H1 (cell line): Measurements from ENCODE around the gene NDUFA1. TPM values are rescaled to one million over a fixed set of nuclear protein-coding genes. Genes with fewer than 3 reads are reported as not detected.

Source experiments
- BACH1 ChIP-seq: IDR thresholded peaks from 2 replicates; pipeline ENCODE4 v1.6.1; 2012; ENCODE audit warnings: low read length, improper control_type of control experiment
- CBX5 ChIP-seq: fragments of 300-800, 300-1000 bp; sonication (generic); IDR thresholded peaks from 2 replicates; pipeline ENCODE4 v1.7.1; 2016; ENCODE audit warnings: antibody characterized with exemption, low read length, low read depth
- CEBPB ChIP-seq: IDR thresholded peaks from 2 replicates; pipeline ENCODE4 v1.6.1; 2012; ENCODE audit warnings: low read depth, low read length
- CREB1 ChIP-seq: IDR thresholded peaks from 2 replicates; pipeline ENCODE4 v1.6.1; 2012; ENCODE audit warnings: inconsistent platforms
- CTBP2 ChIP-seq: IDR thresholded peaks from 2 replicates; pipeline ENCODE4 v1.7.0; 2011; ENCODE audit warnings: borderline replicate concordance, mild to moderate bottlenecking, moderate library complexity, mixed read lengths, low read length; ENCODE audit not compliant: insufficient read depth, insufficient read length
- EP300 ChIP-seq, 2 experiments: IDR thresholded peaks; 1 replicate in 1 of 2; 2 replicates in 1 of 2; pipeline ENCODE4 v1.6.1; 2011 to 2012; ENCODE audit warnings: low read depth in 2 of 2, low read length in 2 of 2, mild to moderate bottlenecking in 2 of 2, borderline replicate concordance in 1 of 2, inconsistent platforms in 1 of 2, moderate library complexity in 1 of 2
- EZH2 ChIP-seq: fragments of 200-600 bp; sonication (generic); IDR thresholded peaks from 2 replicates; pipeline ENCODE4 v1.7.1; 2012; ENCODE audit warnings: low read depth, mild to moderate bottlenecking, moderate library complexity, low read length, inconsistent platforms; ENCODE audit not compliant: severe bottlenecking
- GABPA ChIP-seq: IDR thresholded peaks from 2 replicates; pipeline ENCODE4 v1.6.1; 2011; ENCODE audit warnings: mild to moderate bottlenecking, low read length, moderate library complexity, borderline replicate concordance; ENCODE audit not compliant: insufficient read depth
- MAFK ChIP-seq: IDR thresholded peaks from 2 replicates; pipeline ENCODE4 v1.6.1; 2012; ENCODE audit warnings: low read depth, mild to moderate bottlenecking, improper control_type of control experiment, low read length
- RAD21 ChIP-seq, 2 experiments: IDR thresholded peaks in 1 of 2; conservative IDR thresholded peaks in 1 of 2; 2 replicates each; pipeline ENCODE4 v1.6.1; 2011; ENCODE audit warnings: low read depth in 2 of 2, low read length in 2 of 2, improper control_type of control experiment in 1 of 2, inconsistent platforms in 1 of 2, mild to moderate bottlenecking in 1 of 2, moderate library complexity in 1 of 2
- RFX5 ChIP-seq: IDR thresholded peaks from 2 replicates; pipeline ENCODE4 v1.6.1; 2011; ENCODE audit warnings: low read depth, low read length, improper control_type of control experiment, borderline replicate concordance
- SIN3A ChIP-seq, 2 experiments: IDR thresholded peaks in 1 of 2; conservative IDR thresholded peaks in 1 of 2; 2 replicates each; pipeline ENCODE4 v1.6.1; 2011 to 2012; ENCODE audit warnings: low read length in 2 of 2, improper control_type of control experiment in 1 of 2, low read depth in 1 of 2, mild to moderate bottlenecking in 1 of 2
- SIRT6 ChIP-seq: IDR thresholded peaks from one replicate; pipeline ENCODE4 v1.7.1; 2012; ENCODE audit warnings: low read length, inconsistent platforms
- SIX5 ChIP-seq: IDR thresholded peaks from 2 replicates; pipeline ENCODE4 v1.6.1; 2011; ENCODE audit warnings: mild to moderate bottlenecking, low read depth, low read length
- SP4 ChIP-seq: IDR thresholded peaks from 2 replicates; pipeline ENCODE4 v1.6.1; 2012; ENCODE audit warnings: low read length, inconsistent platforms
- SUZ12 ChIP-seq: fragments of 200-600 bp; sonication (generic); IDR thresholded peaks from 2 replicates; pipeline ENCODE4 v1.6.1; 2012; ENCODE audit warnings: mild to moderate bottlenecking, inconsistent platforms, low read length, moderate library complexity, mixed read lengths
- TBP ChIP-seq: IDR thresholded peaks from 2 replicates; pipeline ENCODE4 v1.6.1; 2011; ENCODE audit warnings: low read depth, low read length, improper control_type of control experiment
- polyA plus RNA-seq, 7 experiments: library from polyadenylated mRNA; depleted of rRNA in 3 of 7; stranded (reverse) in 5 of 7; unstranded in 2 of 7; fragments of >200 nt in 5 of 7; fragments of 200-250 nt in 2 of 7; gene quantifications; 1 replicate in 5 of 7; 2 replicates in 1 of 7; 4 replicates in 1 of 7; pipeline versions ENCODE4 v1.2.1 to v1.2.3, GENCODE V29; 2011 to 2013; ENCODE audit warnings: missing spikeins in 2 of 7, mixed read lengths in 2 of 7
- total RNA-seq: library from RNA; stranded (reverse); fragmentation: NEBNext Ultra II Directional; extraction: Animal tissue kit (Norgen Biotek cat#: 25700); gene quantifications from 2 replicates; pipeline ENCODE4 v1.2.1, GENCODE V29; 2021
- TF ChIP-seq, protein P1 (sequence below): IDR thresholded peaks from 2 replicates; pipeline ENCODE4 v1.6.1; 2011; ENCODE audit warnings: low read depth, mild to moderate bottlenecking, low read length; ENCODE audit not compliant: insufficient read depth
- TF ChIP-seq, protein P2 (sequence below), 3 experiments: IDR thresholded peaks; 1 replicate in 2 of 3; 2 replicates in 1 of 3; pipeline versions ENCODE4 v1.5.1 to v1.6.1; 2011; ENCODE audit warnings: low read length in 3 of 3, mild to moderate bottlenecking in 3 of 3, inconsistent platforms in 2 of 3, low read depth in 1 of 3, moderate library complexity in 1 of 3; ENCODE audit not compliant: insufficient read depth in 1 of 3; ENCODE audit errors: control extremely low read depth in 1 of 3
- TF ChIP-seq, protein P3 (sequence below): IDR thresholded peaks from 2 replicates; pipeline ENCODE4 v1.6.1; 2012; ENCODE audit warnings: inconsistent platforms

NDUFA1 gene
- total and polyA plus RNA-seq, 2 of the 8 experiments (the other 6 are each of a cell fraction or from before 2014, with no cell fraction given): 65.6 to 69.7 TPM

- TF ChIP-seq SUZ12 (no peak), EZH2 (no peak), RAD21 (IDR thresholded peaks at IDR 0.05 in 1 of 2, conservative IDR thresholded peaks at IDR 0.05 in 1 of 2; ENCODE audit: low read depth in 2 of 2, low read length in 2 of 2) (peak; percentile 23 to 47; a peak in 2 of 4 replicates), RFX5 (no peak), GABPA (no peak), BACH1 (no peak), SIN3A (conservative IDR thresholded peaks at IDR 0.05 in 1 of 2, IDR thresholded peaks at IDR 0.05 in 1 of 2; ENCODE audit: low read depth in 1 of 2, low read length in 2 of 2) (peak in 1 of 2 experiments; percentile 65; a peak in 2 of 4 replicates), CEBPB (no peak), SP4 (no peak), CTBP2 (no peak), CREB1 (no peak), SIRT6 (no peak), MAFK (no peak), SIX5 (no peak), TBP (no peak), EP300 (IDR thresholded peaks at IDR 0.05; ENCODE audit: borderline replicate concordance in 1 of 2, low read depth in 2 of 2, low read length in 2 of 2) (no peak), CBX5 (no peak)
- TF ChIP-seq, protein P1, sequence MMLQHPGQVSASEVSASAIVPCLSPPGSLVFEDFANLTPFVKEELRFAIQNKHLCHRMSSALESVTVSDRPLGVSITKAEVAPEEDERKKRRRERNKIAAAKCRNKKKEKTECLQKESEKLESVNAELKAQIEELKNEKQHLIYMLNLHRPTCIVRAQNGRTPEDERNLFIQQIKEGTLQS: no peak
- TF ChIP-seq, protein P2, sequence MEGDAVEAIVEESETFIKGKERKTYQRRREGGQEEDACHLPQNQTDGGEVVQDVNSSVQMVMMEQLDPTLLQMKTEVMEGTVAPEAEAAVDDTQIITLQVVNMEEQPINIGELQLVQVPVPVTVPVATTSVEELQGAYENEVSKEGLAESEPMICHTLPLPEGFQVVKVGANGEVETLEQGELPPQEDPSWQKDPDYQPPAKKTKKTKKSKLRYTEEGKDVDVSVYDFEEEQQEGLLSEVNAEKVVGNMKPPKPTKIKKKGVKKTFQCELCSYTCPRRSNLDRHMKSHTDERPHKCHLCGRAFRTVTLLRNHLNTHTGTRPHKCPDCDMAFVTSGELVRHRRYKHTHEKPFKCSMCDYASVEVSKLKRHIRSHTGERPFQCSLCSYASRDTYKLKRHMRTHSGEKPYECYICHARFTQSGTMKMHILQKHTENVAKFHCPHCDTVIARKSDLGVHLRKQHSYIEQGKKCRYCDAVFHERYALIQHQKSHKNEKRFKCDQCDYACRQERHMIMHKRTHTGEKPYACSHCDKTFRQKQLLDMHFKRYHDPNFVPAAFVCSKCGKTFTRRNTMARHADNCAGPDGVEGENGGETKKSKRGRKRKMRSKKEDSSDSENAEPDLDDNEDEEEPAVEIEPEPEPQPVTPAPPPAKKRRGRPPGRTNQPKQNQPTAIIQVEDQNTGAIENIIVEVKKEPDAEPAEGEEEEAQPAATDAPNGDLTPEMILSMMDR (IDR thresholded peaks at IDR 0.05; ENCODE audit: control extremely low read depth in 1 of 3, insufficient read depth in 1 of 3, low read depth in 1 of 3, low read length in 3 of 3): peak; percentile 65 to 81 (median 80)
- TF ChIP-seq, protein P3, sequence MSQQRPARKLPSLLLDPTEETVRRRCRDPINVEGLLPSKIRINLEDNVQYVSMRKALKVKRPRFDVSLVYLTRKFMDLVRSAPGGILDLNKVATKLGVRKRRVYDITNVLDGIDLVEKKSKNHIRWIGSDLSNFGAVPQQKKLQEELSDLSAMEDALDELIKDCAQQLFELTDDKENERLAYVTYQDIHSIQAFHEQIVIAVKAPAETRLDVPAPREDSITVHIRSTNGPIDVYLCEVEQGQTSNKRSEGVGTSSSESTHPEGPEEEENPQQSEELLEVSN: no peak
- TF ChIP-seq, all 59 proteins: peak for 5
These were observed 16.2 kb downstream of the NDUFA1 start (continued) for GRCh38 chrX:119887721-119888425.
